K562 (cell line): ENCODE data around the gene CAMKV.

Experiments used
- HMGN3 ChIP-seq: IDR thresholded peaks from 2 replicates; pipeline ENCODE4 v1.6.1; 2011; ENCODE audit warnings: borderline replicate concordance, low read depth, mild to moderate bottlenecking, mixed read lengths, low read length; ENCODE audit not compliant: insufficient read length; ENCODE audit errors: extremely low read depth
- KHSRP ChIP-seq: fragments of 450-650 bp; IDR thresholded peaks from 2 replicates; pipeline ENCODE4 v1.6.1; 2017
- TAF15 ChIP-seq: fragments of 200-400 bp; formaldehyde crosslinking; IDR thresholded peaks from 2 replicates; pipeline ENCODE4 v1.6.1; 2017; ENCODE audit warnings: mild to moderate bottlenecking, low read depth, low read length, moderate library complexity
- ZNF444 ChIP-seq: fragments of 250-450 bp; sonication (Bioruptor Pico); IDR thresholded peaks from 2 replicates; pipeline ENCODE4 v1.4.0; 2020; ENCODE audit warnings: mild to moderate bottlenecking, moderate library complexity
- ZNF583 ChIP-seq: fragments of 250-450 bp; sonication (Bioruptor Pico); IDR thresholded peaks from 2 replicates; pipeline ENCODE4 v1.4.0; 2020
- TF ChIP-seq, protein P1 (sequence below), 2 experiments: fragments of 450-650 bp in 1 of 2; sonication (generic) in 1 of 2; formaldehyde crosslinking in 1 of 2; IDR thresholded peaks in 1 of 2; conservative IDR thresholded peaks in 1 of 2; 2 replicates each; pipeline versions ENCODE4 v1.6.1 to v1.8.1; 2016 to 2023; ENCODE audit warnings: mild to moderate bottlenecking in 2 of 2, moderate library complexity in 2 of 2, inconsistent platforms in 1 of 2, missing genetic modification reagents in 1 of 2
- TF ChIP-seq, protein P2 (sequence below), 2 experiments: fragments of 200-800 bp in 1 of 2; sonication (Bioruptor generic) in 1 of 2; sonication (generic) in 1 of 2; formaldehyde crosslinking in 1 of 2; IDR thresholded peaks in 1 of 2; conservative IDR thresholded peaks in 1 of 2; 2 replicates each; pipeline versions ENCODE4 v1.5.0 to v1.6.1; 2016 to 2020; ENCODE audit warnings: missing compliant biosample characterization in 1 of 2, missing genetic modification characterization in 1 of 2, missing genetic modification reagents in 1 of 2
- TF ChIP-seq, protein P3 (sequence below): sonication (generic); formaldehyde crosslinking; IDR thresholded peaks from 2 replicates; pipeline ENCODE4 v1.8.1; 2022; ENCODE audit warnings: missing genetic modification reagents
- TF ChIP-seq, protein P4 (sequence below), 2 experiments: IDR thresholded peaks in 1 of 2; conservative IDR thresholded peaks in 1 of 2; 2 replicates each; pipeline ENCODE4 v1.6.1; 2016; ENCODE audit warnings: low read depth in 2 of 2, mild to moderate bottlenecking in 1 of 2, missing compliant biosample characterization in 1 of 2, missing genetic modification characterization in 1 of 2, moderate library complexity in 1 of 2
- TF ChIP-seq, protein P5 (sequence below), 3 experiments: IDR thresholded peaks in 2 of 3; conservative IDR thresholded peaks in 1 of 3; 2 replicates each; pipeline ENCODE4 v1.5.1; 2011 to 2012; ENCODE audit warnings: low read length in 3 of 3, mild to moderate bottlenecking in 3 of 3, control low read depth in 2 of 3, improper control_type of control experiment in 1 of 3, inconsistent platforms in 1 of 3, low read depth in 1 of 3, mixed read lengths in 1 of 3, moderate library complexity in 1 of 3; ENCODE audit not compliant: insufficient read depth in 2 of 3

DNA sequence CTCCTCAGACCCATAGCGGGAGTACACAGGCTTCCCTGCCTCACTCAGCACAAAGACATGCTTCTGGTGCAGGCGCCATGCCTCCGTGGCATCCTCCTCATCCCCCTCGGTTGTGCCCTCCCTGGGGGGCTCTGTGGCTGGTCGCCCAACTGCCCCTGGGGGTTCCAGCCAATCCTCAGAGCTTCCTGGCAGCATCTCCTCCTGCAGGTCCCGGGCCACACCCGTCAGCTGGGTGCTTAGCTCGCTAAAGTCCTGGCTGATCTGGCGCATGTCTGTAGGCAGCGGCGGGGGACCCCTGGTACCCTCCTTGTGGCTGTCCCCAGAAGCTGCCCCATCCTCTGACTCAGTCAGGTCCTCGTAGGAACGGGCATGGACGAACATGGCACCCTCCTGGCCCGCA, 41.9 kb upstream of the CAMKV start:
- TF ChIP-seq KHSRP: no peak
- TF ChIP-seq, protein P1, sequence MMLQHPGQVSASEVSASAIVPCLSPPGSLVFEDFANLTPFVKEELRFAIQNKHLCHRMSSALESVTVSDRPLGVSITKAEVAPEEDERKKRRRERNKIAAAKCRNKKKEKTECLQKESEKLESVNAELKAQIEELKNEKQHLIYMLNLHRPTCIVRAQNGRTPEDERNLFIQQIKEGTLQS (IDR thresholded peaks at IDR 0.05): no peak
- TF ChIP-seq, protein P1 (CRISPR knock-in tag; conservative IDR thresholded peaks at IDR 0.05): no peak
- TF ChIP-seq, protein P2, sequence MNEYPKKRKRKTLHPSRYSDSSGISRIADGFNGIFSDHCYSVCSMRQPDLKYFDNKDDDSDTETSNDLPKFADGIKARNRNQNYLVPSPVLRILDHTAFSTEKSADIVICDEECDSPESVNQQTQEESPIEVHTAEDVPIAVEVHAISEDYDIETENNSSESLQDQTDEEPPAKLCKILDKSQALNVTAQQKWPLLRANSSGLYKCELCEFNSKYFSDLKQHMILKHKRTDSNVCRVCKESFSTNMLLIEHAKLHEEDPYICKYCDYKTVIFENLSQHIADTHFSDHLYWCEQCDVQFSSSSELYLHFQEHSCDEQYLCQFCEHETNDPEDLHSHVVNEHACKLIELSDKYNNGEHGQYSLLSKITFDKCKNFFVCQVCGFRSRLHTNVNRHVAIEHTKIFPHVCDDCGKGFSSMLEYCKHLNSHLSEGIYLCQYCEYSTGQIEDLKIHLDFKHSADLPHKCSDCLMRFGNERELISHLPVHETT (CRISPR knock-in tag; conservative IDR thresholded peaks at IDR 0.05 in 1 of 2, IDR thresholded peaks at IDR 0.05 in 1 of 2): no peak
- TF ChIP-seq, protein P3, sequence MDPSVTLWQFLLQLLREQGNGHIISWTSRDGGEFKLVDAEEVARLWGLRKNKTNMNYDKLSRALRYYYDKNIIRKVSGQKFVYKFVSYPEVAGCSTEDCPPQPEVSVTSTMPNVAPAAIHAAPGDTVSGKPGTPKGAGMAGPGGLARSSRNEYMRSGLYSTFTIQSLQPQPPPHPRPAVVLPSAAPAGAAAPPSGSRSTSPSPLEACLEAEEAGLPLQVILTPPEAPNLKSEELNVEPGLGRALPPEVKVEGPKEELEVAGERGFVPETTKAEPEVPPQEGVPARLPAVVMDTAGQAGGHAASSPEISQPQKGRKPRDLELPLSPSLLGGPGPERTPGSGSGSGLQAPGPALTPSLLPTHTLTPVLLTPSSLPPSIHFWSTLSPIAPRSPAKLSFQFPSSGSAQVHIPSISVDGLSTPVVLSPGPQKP (CRISPR knock-in tag): no peak
- TF ChIP-seq ZNF583 (CRISPR knock-in tag): no peak
- TF ChIP-seq, protein P4, sequence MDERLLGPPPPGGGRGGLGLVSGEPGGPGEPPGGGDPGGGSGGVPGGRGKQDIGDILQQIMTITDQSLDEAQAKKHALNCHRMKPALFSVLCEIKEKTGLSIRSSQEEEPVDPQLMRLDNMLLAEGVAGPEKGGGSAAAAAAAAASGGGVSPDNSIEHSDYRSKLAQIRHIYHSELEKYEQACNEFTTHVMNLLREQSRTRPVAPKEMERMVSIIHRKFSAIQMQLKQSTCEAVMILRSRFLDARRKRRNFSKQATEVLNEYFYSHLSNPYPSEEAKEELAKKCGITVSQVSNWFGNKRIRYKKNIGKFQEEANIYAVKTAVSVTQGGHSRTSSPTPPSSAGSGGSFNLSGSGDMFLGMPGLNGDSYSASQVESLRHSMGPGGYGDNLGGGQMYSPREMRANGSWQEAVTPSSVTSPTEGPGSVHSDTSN (CRISPR knock-in tag; IDR thresholded peaks at IDR 0.05; ENCODE audit: low read depth): no peak
- TF ChIP-seq, protein P4 (tag; conservative IDR thresholded peaks at IDR 0.05; ENCODE audit: low read depth): no peak
- TF ChIP-seq, protein P5, sequence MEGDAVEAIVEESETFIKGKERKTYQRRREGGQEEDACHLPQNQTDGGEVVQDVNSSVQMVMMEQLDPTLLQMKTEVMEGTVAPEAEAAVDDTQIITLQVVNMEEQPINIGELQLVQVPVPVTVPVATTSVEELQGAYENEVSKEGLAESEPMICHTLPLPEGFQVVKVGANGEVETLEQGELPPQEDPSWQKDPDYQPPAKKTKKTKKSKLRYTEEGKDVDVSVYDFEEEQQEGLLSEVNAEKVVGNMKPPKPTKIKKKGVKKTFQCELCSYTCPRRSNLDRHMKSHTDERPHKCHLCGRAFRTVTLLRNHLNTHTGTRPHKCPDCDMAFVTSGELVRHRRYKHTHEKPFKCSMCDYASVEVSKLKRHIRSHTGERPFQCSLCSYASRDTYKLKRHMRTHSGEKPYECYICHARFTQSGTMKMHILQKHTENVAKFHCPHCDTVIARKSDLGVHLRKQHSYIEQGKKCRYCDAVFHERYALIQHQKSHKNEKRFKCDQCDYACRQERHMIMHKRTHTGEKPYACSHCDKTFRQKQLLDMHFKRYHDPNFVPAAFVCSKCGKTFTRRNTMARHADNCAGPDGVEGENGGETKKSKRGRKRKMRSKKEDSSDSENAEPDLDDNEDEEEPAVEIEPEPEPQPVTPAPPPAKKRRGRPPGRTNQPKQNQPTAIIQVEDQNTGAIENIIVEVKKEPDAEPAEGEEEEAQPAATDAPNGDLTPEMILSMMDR (IDR thresholded peaks at IDR 0.05 in 2 of 3, conservative IDR thresholded peaks at IDR 0.05 in 1 of 3; ENCODE audit: insufficient read depth in 2 of 3, low read depth in 1 of 3, low read length in 3 of 3): no peak
- TF ChIP-seq HMGN3: no peak
- TF ChIP-seq TAF15: no peak
- no peak for TF ChIP-seq ZNF444 (CRISPR knock-in tag)
